ENCODE data around the gene CALB2.
A peak's percentile ranks its signal among the peaks of the same experiment; 100 is the strongest.

Gene CALB2

GRCh38 chr16:71410146-71410545 lies 51.6 kb downstream of the CALB2 start:
- no peak overlapping the region for H3K27ac ChIP-seq (ENCODE audit: low read depth, low read length)
- H3K27me3 ChIP-seq (ENCODE audit: control insufficient read depth, insufficient read depth, low read length): peaks cover 4% of the 10 kb centered on the region; the same call in 1 of the 2 replicates
- H3K9me3 ChIP-seq (ENCODE audit: control insufficient read depth, insufficient read depth, low read depth, low read length): peaks cover 1% of the 10 kb centered on the region; the same call in 1 of the 2 replicates

DNA sequence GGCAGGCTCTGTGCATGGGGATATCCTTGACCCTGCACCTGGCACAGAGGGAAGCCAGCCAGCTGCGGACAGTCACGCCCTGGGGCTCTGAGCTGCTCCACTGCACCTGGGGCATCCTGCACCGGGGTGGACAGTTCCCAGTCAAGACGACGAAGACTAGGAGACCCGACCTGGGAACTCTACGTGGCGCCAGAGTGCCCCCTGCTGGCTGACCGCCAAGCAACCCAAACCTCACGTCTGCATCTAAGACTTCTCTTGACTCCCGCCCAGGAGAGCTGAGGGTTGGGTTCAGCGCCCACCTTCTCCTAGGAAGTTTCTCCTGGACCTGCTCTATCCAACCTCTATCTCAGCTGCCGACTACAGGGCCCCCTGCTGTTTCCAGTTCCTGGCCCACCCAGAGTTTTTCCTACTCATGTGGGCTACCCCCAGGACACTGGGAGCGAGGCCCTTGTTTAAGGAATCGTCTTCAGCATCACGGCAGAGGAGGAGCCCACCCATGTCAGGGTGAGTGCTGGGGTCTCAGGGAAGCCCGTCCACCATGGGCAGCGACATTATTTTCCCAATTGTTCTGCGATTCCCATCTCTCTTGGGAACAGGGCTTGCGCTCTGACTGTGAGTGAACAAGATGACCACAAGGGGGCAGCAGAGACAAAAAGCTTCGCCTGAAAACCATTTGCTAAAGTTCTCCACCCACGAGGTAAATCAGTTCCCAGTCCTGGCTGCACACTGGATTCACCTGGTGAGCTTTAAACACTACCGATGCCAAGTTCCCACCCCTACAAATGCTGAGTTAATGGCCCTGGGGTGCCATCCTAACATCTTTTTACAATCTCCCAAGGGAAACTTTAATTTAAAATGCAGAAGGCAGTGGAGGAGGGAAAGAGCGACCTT lies 54.0 kb downstream of the CALB2 start:
- no peaks in the 10 kb centered on the region for H3K36me3 ChIP-seq (ENCODE audit: control insufficient read depth, insufficient read depth, low read length)
- H3K9ac ChIP-seq (ENCODE audit: low read length): peak overlapping the region; percentile 15
- peaks cover 5% of the 10 kb centered on the region; the same call in 1 of the 2 replicates for H3K4me1 ChIP-seq (ENCODE audit: control insufficient read depth, insufficient read depth, low read length)
- peaks cover 9% of the 10 kb centered on the region; the same call in 1 of the 2 replicates for H3K27me3 ChIP-seq (ENCODE audit: control insufficient read depth, insufficient read depth, low read length)
- H3K4me3 ChIP-seq (ENCODE audit: low read depth, low read length): peak overlapping the region; percentile 63
- H3K9me3 ChIP-seq (ENCODE audit: control insufficient read depth, insufficient read depth, low read depth, low read length): no peaks in the 10 kb centered on the region
- no peak overlapping the region for H3K27ac ChIP-seq (ENCODE audit: low read depth, low read length)

More at GRCh38 chr16:71410146-71410545, 51.6 kb downstream of the CALB2 start:
- no peaks in the 10 kb centered on the region for H3K36me3 ChIP-seq (ENCODE audit: control insufficient read depth, insufficient read depth, low read length)
- H3K9ac ChIP-seq (ENCODE audit: low read length): no peak overlapping the region
- no peak overlapping the region for H3K4me3 ChIP-seq (ENCODE audit: low read depth, low read length)
- peaks cover 5% of the 10 kb centered on the region; the same call in 1 of the 2 replicates for H3K4me1 ChIP-seq (ENCODE audit: control insufficient read depth, insufficient read depth, low read length)

GRCh38 chr16:71413341-71413740 lies 54.8 kb downstream of the CALB2 start:
- Histone ChIP-seq H3K36me3 (ENCODE audit: control insufficient read depth, insufficient read depth, low read length) (no peaks in the 10 kb centered on the region), H3K27me3 (ENCODE audit: control insufficient read depth, insufficient read depth, low read length) (peaks cover 9% of the 10 kb centered on the region; the same call in 1 of the 2 replicates), H3K27ac (ENCODE audit: low read depth, low read length) (no peak overlapping the region), H3K4me3 (ENCODE audit: low read depth, low read length) (no peak overlapping the region), H3K9me3 (ENCODE audit: control insufficient read depth, insufficient read depth, low read depth, low read length) (no peaks in the 10 kb centered on the region), H3K9ac (ENCODE audit: low read length) (no peak overlapping the region), H3K4me1 (ENCODE audit: control insufficient read depth, insufficient read depth, low read length) (peaks cover 5% of the 10 kb centered on the region; the same call in 1 of the 2 replicates)

DNA sequence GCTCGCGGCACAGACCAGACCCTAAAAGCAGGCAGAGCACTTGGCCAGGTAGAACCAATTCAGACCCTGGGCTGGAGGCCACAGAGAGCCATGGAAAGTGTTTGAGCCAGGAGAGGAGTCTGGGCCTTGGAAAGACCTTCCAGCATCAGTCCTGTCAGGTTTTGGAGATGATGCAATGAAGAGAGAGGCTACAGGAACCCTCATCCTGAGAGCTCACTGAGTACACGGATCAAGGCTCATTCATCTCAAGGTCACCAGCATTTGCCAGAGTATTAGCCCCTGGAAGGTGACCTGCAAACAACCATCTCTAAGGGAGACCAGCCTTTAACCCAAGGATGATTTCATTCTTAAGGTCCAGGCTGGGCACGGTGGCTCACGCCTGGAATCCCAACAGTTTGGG lies 55.5 kb downstream of the CALB2 start:
- no peak overlapping the region for H3K9ac ChIP-seq (ENCODE audit: low read length)
- H3K4me1 ChIP-seq (ENCODE audit: control insufficient read depth, insufficient read depth, low read length): peaks cover 5% of the 10 kb centered on the region; the same call in 1 of the 2 replicates
- peaks cover 14% of the 10 kb centered on the region; the same call in 1 of the 2 replicates for H3K27me3 ChIP-seq (ENCODE audit: control insufficient read depth, insufficient read depth, low read length)
- no peak overlapping the region for H3K27ac ChIP-seq (ENCODE audit: low read depth, low read length)
- H3K9me3 ChIP-seq (ENCODE audit: control insufficient read depth, insufficient read depth, low read depth, low read length): no peaks in the 10 kb centered on the region
- no peaks in the 10 kb centered on the region for H3K36me3 ChIP-seq (ENCODE audit: control insufficient read depth, insufficient read depth, low read length)
- no peak overlapping the region for H3K4me3 ChIP-seq (ENCODE audit: low read depth, low read length)

- Histone ChIP-seq H3K4me3 (ENCODE audit: low read depth, low read length) (no peak overlapping the region), H3K36me3 (ENCODE audit: control insufficient read depth, insufficient read depth, low read length) (no peaks in the 10 kb centered on the region), H3K9ac (ENCODE audit: low read length) (no peak overlapping the region), H3K27me3 (ENCODE audit: control insufficient read depth, insufficient read depth, low read length) (peaks cover 27% of the 10 kb centered on the region), H3K4me1 (ENCODE audit: control insufficient read depth, insufficient read depth, low read length) (0 out of 2 replicates have a peak, but pooled peaks cover 4% of the 10 kb centered on the region), H3K9me3 (ENCODE audit: control insufficient read depth, insufficient read depth, low read depth, low read length) (no peaks in the 10 kb centered on the region), H3K27ac (ENCODE audit: low read depth, low read length) (no peak overlapping the region)
Measured at GRCh38 chr16:71421911-71422310, 63.4 kb downstream of the CALB2 start.

DNA sequence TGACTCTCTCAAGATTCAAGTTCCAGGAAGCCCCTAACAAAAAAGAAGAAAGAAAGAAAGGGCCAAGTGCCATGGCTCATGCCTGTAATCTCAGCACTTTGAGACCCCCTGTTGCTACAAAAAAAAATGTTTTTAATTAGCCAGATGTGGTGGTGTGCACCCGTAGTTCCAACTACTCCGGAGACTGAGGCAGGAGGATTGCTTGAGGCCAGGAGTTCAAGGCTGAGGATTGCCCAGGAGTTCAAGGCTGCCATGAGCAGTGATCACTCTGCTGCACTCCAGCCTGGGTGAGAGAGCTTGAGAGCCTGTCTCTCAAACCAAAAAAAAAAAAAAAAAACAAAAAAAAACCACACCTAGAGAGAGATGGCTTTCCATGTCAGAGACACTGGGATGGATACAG lies 64.5 kb downstream of the CALB2 start:
- H3K27me3 ChIP-seq (ENCODE audit: control insufficient read depth, insufficient read depth, low read length): peaks cover 27% of the 10 kb centered on the region
- no peak overlapping the region for H3K4me3 ChIP-seq (ENCODE audit: low read depth, low read length)
- H3K9ac ChIP-seq (ENCODE audit: low read length): no peak overlapping the region
- no peak overlapping the region for H3K27ac ChIP-seq (ENCODE audit: low read depth, low read length)
- no peaks in the 10 kb centered on the region for H3K9me3 ChIP-seq (ENCODE audit: control insufficient read depth, insufficient read depth, low read depth, low read length)
- H3K36me3 ChIP-seq (ENCODE audit: control insufficient read depth, insufficient read depth, low read length): no peaks in the 10 kb centered on the region
- H3K4me1 ChIP-seq (ENCODE audit: control insufficient read depth, insufficient read depth, low read length): 0 out of 2 replicates have a peak, but pooled peaks cover 4% of the 10 kb centered on the region

- H3K36me3 ChIP-seq (ENCODE audit: control insufficient read depth, insufficient read depth, low read length): no peaks in the 10 kb centered on the region
- 0 out of 2 replicates have a peak, but pooled peaks cover 4% of the 10 kb centered on the region for H3K4me1 ChIP-seq (ENCODE audit: control insufficient read depth, insufficient read depth, low read length)
- H3K27ac ChIP-seq (ENCODE audit: low read depth, low read length): no peak overlapping the region
- H3K9ac ChIP-seq (ENCODE audit: low read length): no peak overlapping the region
- H3K27me3 ChIP-seq (ENCODE audit: control insufficient read depth, insufficient read depth, low read length): peaks cover 22% of the 10 kb centered on the region
- H3K4me3 ChIP-seq (ENCODE audit: low read depth, low read length): no peak overlapping the region
- no peaks in the 10 kb centered on the region for H3K9me3 ChIP-seq (ENCODE audit: control insufficient read depth, insufficient read depth, low read depth, low read length)
Measured at GRCh38 chr16:71423865-71424264, 65.3 kb downstream of the CALB2 start.

GRCh38 chr16:71424626-71425025 lies 66.1 kb downstream of the CALB2 start:
- Histone ChIP-seq H3K4me1 (ENCODE audit: control insufficient read depth, insufficient read depth, low read length) (0 out of 2 replicates have a peak, but pooled peaks cover 4% of the 10 kb centered on the region), H3K4me3 (ENCODE audit: low read depth, low read length) (no peak overlapping the region), H3K9ac (ENCODE audit: low read length) (no peak overlapping the region), H3K9me3 (ENCODE audit: control insufficient read depth, insufficient read depth, low read depth, low read length) (no peaks in the 10 kb centered on the region), H3K27me3 (ENCODE audit: control insufficient read depth, insufficient read depth, low read length) (peaks cover 22% of the 10 kb centered on the region), H3K27ac (ENCODE audit: low read depth, low read length) (no peak overlapping the region), H3K36me3 (ENCODE audit: control insufficient read depth, insufficient read depth, low read length) (no peaks in the 10 kb centered on the region)

GRCh38 chr16:71425746-71426068 lies 67.2 kb downstream of the CALB2 start:
- no peak overlapping the region for H3K27ac ChIP-seq (ENCODE audit: low read depth, low read length)
- peak overlapping the region; percentile 33 for H3K9ac ChIP-seq (ENCODE audit: low read length)
- peaks cover 29% of the 10 kb centered on the region for H3K27me3 ChIP-seq (ENCODE audit: control insufficient read depth, insufficient read depth, low read length)
- no peaks in the 10 kb centered on the region for H3K36me3 ChIP-seq (ENCODE audit: control insufficient read depth, insufficient read depth, low read length)
- H3K4me1 ChIP-seq (ENCODE audit: control insufficient read depth, insufficient read depth, low read length): 0 out of 2 replicates have a peak, but pooled peaks cover 4% of the 10 kb centered on the region
- H3K4me3 ChIP-seq (ENCODE audit: low read depth, low read length): peak overlapping the region; percentile 71
- no peaks in the 10 kb centered on the region for H3K9me3 ChIP-seq (ENCODE audit: control insufficient read depth, insufficient read depth, low read depth, low read length)

GRCh38 chr16:71426069-71426879 lies 67.8 kb downstream of the CALB2 start:
- no peak overlapping the region for H3K27ac ChIP-seq (ENCODE audit: low read depth, low read length)
- H3K4me1 ChIP-seq (ENCODE audit: control insufficient read depth, insufficient read depth, low read length): 0 out of 2 replicates have a peak, but pooled peaks cover 4% of the 10 kb centered on the region
- peaks cover 35% of the 10 kb centered on the region for H3K27me3 ChIP-seq (ENCODE audit: control insufficient read depth, insufficient read depth, low read length)
- H3K9ac ChIP-seq (ENCODE audit: low read length): peak overlapping the region; percentile 33
- peak overlapping the region; percentile 71 for H3K4me3 ChIP-seq (ENCODE audit: low read depth, low read length)
- H3K36me3 ChIP-seq (ENCODE audit: control insufficient read depth, insufficient read depth, low read length): no peaks in the 10 kb centered on the region
- no peaks in the 10 kb centered on the region for H3K9me3 ChIP-seq (ENCODE audit: control insufficient read depth, insufficient read depth, low read depth, low read length)
